ENCODE measurements around the gene TUBGCP3. TPM values are rescaled to one million over a fixed set of nuclear protein-coding genes. Genes with fewer than 3 reads are reported as not detected.
A peak's percentile ranks its signal among the peaks of the same experiment; 100 is the strongest.

TUBGCP3 gene
- total RNA-seq, 1 donor from 2014 or later, result 31.8 TPM

DNA sequence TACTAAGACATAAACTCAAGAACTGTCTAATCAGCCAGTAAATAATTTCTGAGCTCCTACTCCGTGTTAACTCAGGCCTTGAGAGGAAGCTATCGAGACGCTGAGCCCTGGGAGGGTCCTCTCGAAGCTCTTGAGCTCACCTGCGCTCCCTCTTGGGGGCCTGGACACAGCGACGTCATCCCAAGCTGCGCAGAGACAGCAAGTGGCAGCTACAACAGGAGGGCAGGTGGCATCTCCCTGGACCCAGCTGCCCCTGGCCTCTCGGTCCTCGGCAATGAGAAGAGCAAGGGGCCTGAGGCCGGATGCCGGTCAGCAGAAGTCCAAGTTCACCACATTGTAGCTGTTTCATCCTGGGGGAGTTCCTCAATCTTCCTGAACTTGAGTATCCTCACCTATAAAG, 30.5 kb upstream of the TUBGCP3 start:
- Mint-ChIP-seq H3K36me3 (ENCODE audit: insufficient read depth) (no peaks in the 10 kb centered on the region), H3K4me3 (ENCODE audit: low read depth) (no peak overlapping the region), H3K9me3 (ENCODE audit: low read depth) (no peaks in the 10 kb centered on the region), H3K27me3 (peaks cover 37% of the 10 kb centered on the region), H3K4me1 (ENCODE audit: low read depth) (peaks cover 4% of the 10 kb centered on the region), H3K27ac (no peak overlapping the region)
- no peak for DNase-seq (ENCODE audit: low spot score, unreplicated experiment)
- TF ChIP-seq, protein P1, sequence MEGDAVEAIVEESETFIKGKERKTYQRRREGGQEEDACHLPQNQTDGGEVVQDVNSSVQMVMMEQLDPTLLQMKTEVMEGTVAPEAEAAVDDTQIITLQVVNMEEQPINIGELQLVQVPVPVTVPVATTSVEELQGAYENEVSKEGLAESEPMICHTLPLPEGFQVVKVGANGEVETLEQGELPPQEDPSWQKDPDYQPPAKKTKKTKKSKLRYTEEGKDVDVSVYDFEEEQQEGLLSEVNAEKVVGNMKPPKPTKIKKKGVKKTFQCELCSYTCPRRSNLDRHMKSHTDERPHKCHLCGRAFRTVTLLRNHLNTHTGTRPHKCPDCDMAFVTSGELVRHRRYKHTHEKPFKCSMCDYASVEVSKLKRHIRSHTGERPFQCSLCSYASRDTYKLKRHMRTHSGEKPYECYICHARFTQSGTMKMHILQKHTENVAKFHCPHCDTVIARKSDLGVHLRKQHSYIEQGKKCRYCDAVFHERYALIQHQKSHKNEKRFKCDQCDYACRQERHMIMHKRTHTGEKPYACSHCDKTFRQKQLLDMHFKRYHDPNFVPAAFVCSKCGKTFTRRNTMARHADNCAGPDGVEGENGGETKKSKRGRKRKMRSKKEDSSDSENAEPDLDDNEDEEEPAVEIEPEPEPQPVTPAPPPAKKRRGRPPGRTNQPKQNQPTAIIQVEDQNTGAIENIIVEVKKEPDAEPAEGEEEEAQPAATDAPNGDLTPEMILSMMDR (IDR thresholded peaks at IDR 0.05; ENCODE audit: unreplicated experiment), result no peak

- H3K4me1 Mint-ChIP-seq (ENCODE audit: low read depth), result peaks cover 4% of the 10 kb centered on the region
- H3K27ac Mint-ChIP-seq, result no peak overlapping the region
- DNase-seq (ENCODE audit: low spot score, unreplicated experiment), result no peak
- H3K9me3 Mint-ChIP-seq (ENCODE audit: low read depth), result no peaks in the 10 kb centered on the region
- H3K27me3 Mint-ChIP-seq, result peaks cover 33% of the 10 kb centered on the region
- no peaks in the 10 kb centered on the region for H3K36me3 Mint-ChIP-seq (ENCODE audit: insufficient read depth)
- TF ChIP-seq, protein P1 (IDR thresholded peaks at IDR 0.05; ENCODE audit: unreplicated experiment), result no peak
- no peak overlapping the region for H3K4me3 Mint-ChIP-seq (ENCODE audit: low read depth)
Observed at GRCh38 chr13:112617754-112618375, 29.9 kb upstream of the TUBGCP3 start.

DNA sequence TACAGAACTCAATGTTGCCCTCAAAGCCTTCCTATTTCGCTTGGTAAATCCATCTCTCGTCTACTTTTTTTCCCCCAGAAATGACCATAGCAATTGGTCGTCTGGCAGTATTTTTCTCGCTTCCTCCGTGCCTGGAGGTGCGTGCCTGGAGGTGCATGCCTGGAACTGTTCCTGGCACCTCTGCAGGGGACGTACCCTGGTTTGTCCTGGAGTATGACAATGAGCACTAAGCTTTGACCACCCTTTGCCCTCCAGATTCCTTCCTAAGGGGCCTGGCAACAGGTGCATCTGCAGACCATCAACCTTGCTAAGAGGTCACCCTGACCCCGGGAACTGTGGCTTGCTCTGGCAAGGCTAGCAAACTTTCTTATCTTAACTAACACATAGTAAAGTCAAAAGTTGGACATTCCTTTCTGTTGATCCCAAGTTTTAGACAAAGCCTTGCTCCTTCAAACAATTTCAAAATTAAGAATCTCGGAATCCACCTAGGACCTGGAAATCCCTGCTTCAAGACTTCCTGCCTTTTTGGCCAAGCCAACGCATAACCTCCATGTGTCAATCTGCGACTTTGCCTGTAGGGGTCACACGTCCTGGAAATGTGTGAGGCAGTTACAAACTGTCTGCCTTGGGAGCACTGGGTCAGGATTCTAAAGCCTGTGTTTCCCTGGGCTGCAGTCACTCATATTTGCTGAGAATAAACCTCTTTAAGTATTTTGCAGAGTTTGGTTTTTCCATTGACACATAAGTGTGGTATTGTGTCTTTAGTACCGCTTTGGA, 28.8 kb upstream of the TUBGCP3 start:
- Mint-ChIP-seq H3K36me3 (ENCODE audit: insufficient read depth) (no peaks in the 10 kb centered on the region), H3K27me3 (peaks cover 26% of the 10 kb centered on the region), H3K27ac (no peak overlapping the region), H3K4me1 (ENCODE audit: low read depth) (peaks cover 4% of the 10 kb centered on the region), H3K9me3 (ENCODE audit: low read depth) (no peaks in the 10 kb centered on the region), H3K4me3 (ENCODE audit: low read depth) (no peak overlapping the region)
- DNase-seq (ENCODE audit: low spot score, unreplicated experiment), result no peak
- TF ChIP-seq, protein P1 (IDR thresholded peaks at IDR 0.05; ENCODE audit: unreplicated experiment), result peak; percentile 70

DNA sequence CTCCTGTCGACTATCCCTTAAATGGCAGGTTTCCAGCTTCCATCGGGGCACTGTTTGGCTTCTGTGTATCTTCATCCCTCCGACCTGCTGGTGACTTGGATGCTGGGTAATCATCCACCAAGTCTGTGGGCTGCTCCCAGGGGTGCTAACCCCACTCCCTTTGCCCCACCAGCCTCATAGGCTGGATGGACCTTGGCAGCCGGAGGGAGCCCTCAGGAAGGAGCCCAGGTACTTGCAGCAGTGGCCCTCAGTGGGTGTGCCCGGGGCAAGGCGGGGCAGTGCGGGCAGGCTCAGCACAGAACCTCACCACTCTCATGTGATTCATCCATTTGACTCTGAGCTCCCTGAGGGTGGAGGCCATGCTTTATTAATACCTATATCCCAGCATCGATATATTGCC, 27.4 kb upstream of the TUBGCP3 start:
- no peak for DNase-seq (ENCODE audit: low spot score, unreplicated experiment)
- Mint-ChIP-seq H3K36me3 (ENCODE audit: insufficient read depth) (no peaks in the 10 kb centered on the region), H3K9me3 (ENCODE audit: low read depth) (no peaks in the 10 kb centered on the region), H3K27ac (no peak overlapping the region), H3K27me3 (peaks cover 34% of the 10 kb centered on the region), H3K4me3 (ENCODE audit: low read depth) (no peak overlapping the region), H3K4me1 (ENCODE audit: low read depth) (peaks cover 4% of the 10 kb centered on the region)
- TF ChIP-seq, protein P1 (IDR thresholded peaks at IDR 0.05; ENCODE audit: unreplicated experiment), result no peak

DNA sequence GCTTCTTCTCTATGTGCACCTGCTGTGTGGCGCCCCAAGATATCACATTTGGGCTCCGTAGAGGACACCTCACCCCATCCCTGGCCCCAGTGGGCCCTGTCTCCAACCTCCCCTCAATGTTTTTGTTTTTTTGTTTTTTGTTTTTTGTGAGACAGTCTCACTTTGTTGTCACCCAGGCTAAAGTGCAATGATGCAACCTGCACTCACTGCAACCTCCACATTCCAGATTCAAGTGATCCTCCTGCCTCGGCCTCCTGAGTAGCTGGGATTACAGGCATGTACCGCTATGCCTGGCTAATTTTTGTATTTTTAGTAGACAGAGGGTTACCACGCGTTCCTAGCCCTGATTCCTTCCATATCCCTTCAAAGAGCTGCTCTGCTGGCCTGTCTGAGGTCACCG, 26.9 kb upstream of the TUBGCP3 start:
- H3K4me1 Mint-ChIP-seq (ENCODE audit: low read depth), result peaks cover 1% of the 10 kb centered on the region
- H3K27ac Mint-ChIP-seq, result no peak overlapping the region
- no peak overlapping the region for H3K4me3 Mint-ChIP-seq (ENCODE audit: low read depth)
- DNase-seq (ENCODE audit: low spot score, unreplicated experiment), result no peak
- TF ChIP-seq, protein P1 (IDR thresholded peaks at IDR 0.05; ENCODE audit: unreplicated experiment), result no peak
- H3K36me3 Mint-ChIP-seq (ENCODE audit: insufficient read depth), result no peaks in the 10 kb centered on the region
- peaks cover 39% of the 10 kb centered on the region for H3K27me3 Mint-ChIP-seq
- H3K9me3 Mint-ChIP-seq (ENCODE audit: low read depth), result no peaks in the 10 kb centered on the region

Measured in progenitor cell of endocrine pancreas (in vitro differentiated cells).